SK-N-SH treated with all-trans-retinoic acid at 6 μM for 48 hours (cell line): Measurements from ENCODE around the gene EFL1.

Experiments used
- ATAC-seq: fragments of 200-7000 bp; cut with Tn5 transposase; 3 replicates; pipeline ENCODE4 v1.9.1; 2020; ENCODE audit warnings: mild to moderate bottlenecking, moderate library complexity
- ARNTL ChIP-seq: fragments of 450-650 bp; formaldehyde crosslinking; IDR thresholded peaks from 2 replicates; pipeline ENCODE4 v1.5.0; 2020; ENCODE audit warnings: low read depth, mild to moderate bottlenecking, moderate library complexity, borderline replicate concordance
- CSDC2 ChIP-seq: fragments of 250-450 bp; sonication (Bioruptor Pico); IDR thresholded peaks from 2 replicates; pipeline ENCODE4 v1.5.0; 2020; ENCODE audit warnings: mild to moderate bottlenecking, moderate library complexity
- CSRNP3 ChIP-seq: fragments of 250-450 bp; sonication (Bioruptor Pico); IDR thresholded peaks from 2 replicates; pipeline ENCODE4 v1.5.1; 2021; ENCODE audit warnings: mild to moderate bottlenecking, moderate library complexity
- ISL1 ChIP-seq: fragments of 250-450 bp; sonication (Bioruptor Pico); IDR thresholded peaks from 2 replicates; pipeline ENCODE4 v2.1.2; 2022; ENCODE audit warnings: mild to moderate bottlenecking, moderate library complexity
- PATZ1 ChIP-seq: fragments of 250-450 bp; sonication (Bioruptor Pico); IDR thresholded peaks from 2 replicates; pipeline ENCODE4 v1.8.0; 2020; ENCODE audit warnings: mild to moderate bottlenecking, moderate library complexity, borderline replicate concordance
- POU6F1 ChIP-seq: fragments of 250-450 bp; sonication (Bioruptor Pico); IDR thresholded peaks from 2 replicates; pipeline ENCODE4 v1.8.0; 2021; ENCODE audit warnings: low read depth, mild to moderate bottlenecking, moderate library complexity, borderline replicate concordance
- RARB ChIP-seq: fragments of 250-450 bp; sonication (Bioruptor Pico); IDR thresholded peaks from 2 replicates; pipeline ENCODE4 v1.8.0; 2021; ENCODE audit warnings: mild to moderate bottlenecking, moderate library complexity
- TCF4 ChIP-seq: fragments of 250-450 bp; sonication (Bioruptor Pico); IDR thresholded peaks from 2 replicates; pipeline ENCODE4 v1.8.0; 2021; ENCODE audit warnings: mild to moderate bottlenecking, moderate library complexity, borderline replicate concordance
- TOX ChIP-seq: fragments of 250-450 bp; sonication (Bioruptor Pico); IDR thresholded peaks from 2 replicates; pipeline ENCODE4 v1.8.0; 2021; ENCODE audit warnings: mild to moderate bottlenecking, moderate library complexity, borderline replicate concordance
- ZC3H10 ChIP-seq: fragments of 250-450 bp; sonication (Bioruptor Pico); IDR thresholded peaks from 2 replicates; pipeline ENCODE4 v1.5.1; 2021; ENCODE audit warnings: mild to moderate bottlenecking, moderate library complexity
- ZFP3 ChIP-seq: fragments of 250-450 bp; sonication (Bioruptor Pico); IDR thresholded peaks from 2 replicates; pipeline ENCODE4 v1.5.0; 2020; ENCODE audit warnings: mild to moderate bottlenecking, moderate library complexity
- ZNF70 ChIP-seq: fragments of 450-650 bp; formaldehyde crosslinking; IDR thresholded peaks from 2 replicates; pipeline ENCODE4 v1.5.0; 2020; ENCODE audit warnings: mild to moderate bottlenecking, moderate library complexity
- ZNF8 ChIP-seq: fragments of 450-650 bp; formaldehyde crosslinking; IDR thresholded peaks from 2 replicates; pipeline ENCODE4 v1.5.0; 2020; ENCODE audit warnings: mild to moderate bottlenecking, moderate library complexity
- TF ChIP-seq, protein P1 (sequence below): fragments of 250-450 bp; sonication (Bioruptor Pico); IDR thresholded peaks from 2 replicates; pipeline ENCODE4 v1.5.1; 2020; ENCODE audit warnings: low read depth, mild to moderate bottlenecking, moderate library complexity
- TF ChIP-seq, protein P2 (sequence below): fragments of 250-450 bp; sonication (Bioruptor Pico); IDR thresholded peaks from 2 replicates; pipeline ENCODE4 v1.5.0; 2020; ENCODE audit warnings: mild to moderate bottlenecking, moderate library complexity

The EFL1 gene

GRCh38 chr15:82129761-82130160, 132.8 kb downstream of the EFL1 start:
- ATAC-seq = peak; percentile 84
- TF ChIP-seq ZFP3 (CRISPR knock-in tag) = no peak
- peak; percentile 89; the same call in 1 of the 2 replicates for TF ChIP-seq POU6F1
- no peak for TF ChIP-seq ZNF8 (CRISPR knock-in tag)
- no peak for TF ChIP-seq ARNTL
- TF ChIP-seq, protein P1, sequence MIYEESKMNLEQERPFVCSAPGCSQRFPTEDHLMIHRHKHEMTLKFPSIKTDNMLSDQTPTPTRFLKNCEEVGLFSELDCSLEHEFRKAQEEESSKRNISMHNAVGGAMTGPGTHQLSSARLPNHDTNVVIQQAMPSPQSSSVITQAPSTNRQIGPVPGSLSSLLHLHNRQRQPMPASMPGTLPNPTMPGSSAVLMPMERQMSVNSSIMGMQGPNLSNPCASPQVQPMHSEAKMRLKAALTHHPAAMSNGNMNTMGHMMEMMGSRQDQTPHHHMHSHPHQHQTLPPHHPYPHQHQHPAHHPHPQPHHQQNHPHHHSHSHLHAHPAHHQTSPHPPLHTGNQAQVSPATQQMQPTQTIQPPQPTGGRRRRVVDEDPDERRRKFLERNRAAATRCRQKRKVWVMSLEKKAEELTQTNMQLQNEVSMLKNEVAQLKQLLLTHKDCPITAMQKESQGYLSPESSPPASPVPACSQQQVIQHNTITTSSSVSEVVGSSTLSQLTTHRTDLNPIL = peak; percentile 53; the same call in 1 of the 2 replicates
- TF ChIP-seq RARB (CRISPR knock-in tag) = 0 out of 2 replicates have a peak, but pooled peaks have one; percentile 55
- peak; percentile 91 for TF ChIP-seq TOX (CRISPR knock-in tag)
- TF ChIP-seq, protein P2, sequence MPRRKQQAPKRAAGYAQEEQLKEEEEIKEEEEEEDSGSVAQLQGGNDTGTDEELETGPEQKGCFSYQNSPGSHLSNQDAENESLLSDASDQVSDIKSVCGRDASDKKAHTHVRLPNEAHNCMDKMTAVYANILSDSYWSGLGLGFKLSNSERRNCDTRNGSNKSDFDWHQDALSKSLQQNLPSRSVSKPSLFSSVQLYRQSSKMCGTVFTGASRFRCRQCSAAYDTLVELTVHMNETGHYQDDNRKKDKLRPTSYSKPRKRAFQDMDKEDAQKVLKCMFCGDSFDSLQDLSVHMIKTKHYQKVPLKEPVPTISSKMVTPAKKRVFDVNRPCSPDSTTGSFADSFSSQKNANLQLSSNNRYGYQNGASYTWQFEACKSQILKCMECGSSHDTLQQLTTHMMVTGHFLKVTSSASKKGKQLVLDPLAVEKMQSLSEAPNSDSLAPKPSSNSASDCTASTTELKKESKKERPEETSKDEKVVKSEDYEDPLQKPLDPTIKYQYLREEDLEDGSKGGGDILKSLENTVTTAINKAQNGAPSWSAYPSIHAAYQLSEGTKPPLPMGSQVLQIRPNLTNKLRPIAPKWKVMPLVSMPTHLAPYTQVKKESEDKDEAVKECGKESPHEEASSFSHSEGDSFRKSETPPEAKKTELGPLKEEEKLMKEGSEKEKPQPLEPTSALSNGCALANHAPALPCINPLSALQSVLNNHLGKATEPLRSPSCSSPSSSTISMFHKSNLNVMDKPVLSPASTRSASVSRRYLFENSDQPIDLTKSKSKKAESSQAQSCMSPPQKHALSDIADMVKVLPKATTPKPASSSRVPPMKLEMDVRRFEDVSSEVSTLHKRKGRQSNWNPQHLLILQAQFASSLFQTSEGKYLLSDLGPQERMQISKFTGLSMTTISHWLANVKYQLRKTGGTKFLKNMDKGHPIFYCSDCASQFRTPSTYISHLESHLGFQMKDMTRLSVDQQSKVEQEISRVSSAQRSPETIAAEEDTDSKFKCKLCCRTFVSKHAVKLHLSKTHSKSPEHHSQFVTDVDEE (CRISPR knock-in tag) = peak; percentile 40; the same call in 1 of the 2 replicates
- no peak for TF ChIP-seq CSDC2 (CRISPR knock-in tag)
- 0 out of 2 replicates have a peak, but pooled peaks have one; percentile 64 for TF ChIP-seq ZNF70 (CRISPR knock-in tag)
- peak; percentile 61; the same call in 1 of the 2 replicates for TF ChIP-seq CSRNP3 (CRISPR knock-in tag)
- peak; percentile 59; the same call in 1 of the 2 replicates for TF ChIP-seq PATZ1 (CRISPR knock-in tag)
- peak; percentile 81 for TF ChIP-seq ISL1 (CRISPR knock-in tag)
- peak; percentile 83 for TF ChIP-seq ZC3H10 (CRISPR knock-in tag)

DNA sequence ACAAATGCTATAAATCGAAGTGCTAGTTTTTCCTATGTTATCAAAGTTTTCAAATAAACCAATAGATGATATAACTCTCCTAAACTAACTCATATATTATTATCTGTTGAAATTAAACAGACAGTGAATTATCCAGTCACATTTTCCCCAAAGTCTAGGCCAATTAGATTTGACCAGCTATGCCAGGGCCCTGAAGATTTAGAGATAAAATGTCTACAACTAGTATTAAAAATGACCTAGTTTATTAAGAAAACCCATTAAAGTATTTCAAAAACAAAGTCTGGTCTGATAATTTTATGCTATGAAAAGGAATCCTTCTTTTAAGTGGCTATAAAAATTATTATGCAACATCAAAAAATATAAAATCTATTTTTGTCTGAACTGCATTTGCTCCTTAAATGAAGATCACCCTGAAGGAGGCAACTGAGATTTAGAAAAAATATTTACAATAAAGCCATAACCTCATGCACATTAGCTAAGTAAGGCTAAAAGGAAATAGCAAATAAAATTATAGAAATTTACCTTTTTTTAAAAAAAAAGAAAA, 133.3 kb downstream of the EFL1 start:
- no peak; the same call in 2 of the 3 replicates for ATAC-seq
- TF ChIP-seq ISL1 (CRISPR knock-in tag) = peak; percentile 72
- TF ChIP-seq RARB (CRISPR knock-in tag) = no peak
- peak; percentile 36; the same call in 1 of the 2 replicates for TF ChIP-seq TCF4 (CRISPR knock-in tag)

DNA sequence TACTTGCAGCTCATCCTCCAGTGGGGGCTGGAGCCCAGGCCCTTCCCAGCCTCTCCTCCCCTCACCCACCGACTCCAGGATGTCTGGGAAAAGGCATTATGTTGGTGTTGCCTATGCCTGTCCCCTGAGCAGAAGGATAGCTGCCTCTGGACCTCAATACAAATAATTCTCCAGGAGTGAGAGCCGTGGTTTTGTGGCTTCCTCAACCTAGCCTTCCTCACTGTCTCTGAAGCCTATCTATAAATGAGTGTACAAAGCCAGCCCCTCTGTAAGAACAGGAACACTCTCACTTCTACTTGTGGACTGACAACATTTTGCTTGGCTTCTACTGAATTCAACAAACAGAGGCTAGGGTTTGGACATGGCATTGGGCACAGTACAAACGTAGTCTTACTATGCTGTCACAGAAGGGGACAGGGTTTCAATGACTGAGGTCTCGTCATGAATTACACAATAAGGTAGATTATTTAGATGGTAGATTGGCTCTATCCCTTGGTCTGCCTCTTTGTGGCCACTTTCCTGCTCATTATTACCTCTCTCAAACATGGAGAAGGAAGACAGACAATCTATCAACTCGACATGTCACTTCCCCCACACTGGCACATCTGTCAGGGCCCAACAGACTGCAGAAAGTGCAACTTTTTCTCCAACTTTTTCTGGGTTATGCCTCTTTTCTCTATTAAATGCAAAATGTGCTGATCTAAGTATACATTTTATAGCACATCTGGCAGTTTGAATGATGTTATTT, 134.0 kb downstream of the EFL1 start:
- TF ChIP-seq, protein P1 = no peak
- TF ChIP-seq PATZ1 (CRISPR knock-in tag) (no peak), CSDC2 (CRISPR knock-in tag) (no peak), RARB (CRISPR knock-in tag) (no peak), TOX (CRISPR knock-in tag) (no peak)
- TF ChIP-seq, protein P2 (CRISPR knock-in tag) = no peak
- no peak for ATAC-seq
